Measurements from ENCODE around the gene ALX4. TPM values are rescaled to one million over a fixed set of nuclear protein-coding genes. Genes with fewer than 3 reads are reported as not detected.

ALX4 gene
- total RNA-seq, 1 donor from 2014 or later, result not detected

GRCh38 chr11:44308256-44308922, 1.6 kb downstream of the ALX4 start:
- intact Hi-C loops (cut with micrococcal nuclease), result no loop called here
- Mint-ChIP-seq H3K27me3 (ENCODE audit: insufficient read depth) (peaks cover 92% of the 10 kb centered on the region), H3K36me3 (ENCODE audit: low read depth) (peaks cover 3% of the 10 kb centered on the region), H3K9me3 (no peaks in the 10 kb centered on the region), H3K27ac (no peak overlapping the region), H3K4me1 (ENCODE audit: low read depth) (peaks cover 29% of the 10 kb centered on the region), H3K4me3 (no peak overlapping the region)
- DNase-seq (ENCODE audit: low spot score), result no peak

- Mint-ChIP-seq H3K9me3 (no peaks in the 10 kb centered on the region), H3K27ac (peak overlapping the region; percentile 10), H3K36me3 (ENCODE audit: low read depth) (peaks cover 2% of the 10 kb centered on the region), H3K4me3 (no peak overlapping the region), H3K27me3 (ENCODE audit: insufficient read depth) (peaks cover 93% of the 10 kb centered on the region), H3K4me1 (ENCODE audit: low read depth) (peaks cover 29% of the 10 kb centered on the region)
- DNase-seq (ENCODE audit: low spot score), result no peak
- intact Hi-C loops (cut with micrococcal nuclease), result no loop called here
Observed at GRCh38 chr11:44307340-44308099, 2.4 kb downstream of the ALX4 start.

GRCh38 chr11:44306918-44307244, 3.1 kb downstream of the ALX4 start:
- peaks cover 92% of the 10 kb centered on the region for H3K27me3 Mint-ChIP-seq (ENCODE audit: insufficient read depth)
- peaks cover 2% of the 10 kb centered on the region for H3K36me3 Mint-ChIP-seq (ENCODE audit: low read depth)
- no peak overlapping the region for H3K27ac Mint-ChIP-seq

GRCh38 chr11:44306052-44306917, 3.7 kb downstream of the ALX4 start:
- no peak for DNase-seq (ENCODE audit: low spot score)
- Mint-ChIP-seq H3K27me3 (ENCODE audit: insufficient read depth) (peaks cover 88% of the 10 kb centered on the region), H3K4me3 (peak overlapping the region; percentile 84), H3K27ac (peak overlapping the region; percentile 63), H3K4me1 (ENCODE audit: low read depth) (peaks cover 24% of the 10 kb centered on the region), H3K9me3 (no peaks in the 10 kb centered on the region), H3K36me3 (ENCODE audit: low read depth) (peaks cover 2% of the 10 kb centered on the region)
- intact Hi-C loops (cut with micrococcal nuclease), result no loop called here

More at GRCh38 chr11:44306918-44307244, 3.1 kb downstream of the ALX4 start:
- Mint-ChIP-seq H3K4me1 (ENCODE audit: low read depth) (peaks cover 25% of the 10 kb centered on the region), H3K4me3 (peak overlapping the region; percentile 70), H3K9me3 (no peaks in the 10 kb centered on the region)
- intact Hi-C loops (cut with micrococcal nuclease), result no loop called here
- DNase-seq (ENCODE audit: low spot score), result no peak

GRCh38 chr11:44305470-44306051, 4.4 kb downstream of the ALX4 start:
- peak overlapping the region; percentile 63 for H3K27ac Mint-ChIP-seq
- DNase-seq (ENCODE audit: low spot score), result peak; percentile 46
- intact Hi-C loops (cut with micrococcal nuclease), result no loop called here

GRCh38 chr11:44305026-44305469, 4.9 kb downstream of the ALX4 start:
- peak overlapping the region; percentile 84 for H3K4me3 Mint-ChIP-seq
- H3K9me3 Mint-ChIP-seq, result no peaks in the 10 kb centered on the region
- H3K36me3 Mint-ChIP-seq (ENCODE audit: low read depth), result no peaks in the 10 kb centered on the region
- peaks cover 76% of the 10 kb centered on the region for H3K27me3 Mint-ChIP-seq (ENCODE audit: insufficient read depth)
- peak overlapping the region; percentile 63 for H3K27ac Mint-ChIP-seq
- H3K4me1 Mint-ChIP-seq (ENCODE audit: low read depth), result peaks cover 20% of the 10 kb centered on the region
- intact Hi-C loops (cut with micrococcal nuclease), result no loop called here
- DNase-seq (ENCODE audit: low spot score), result no peak

More at GRCh38 chr11:44305470-44306051, 4.4 kb downstream of the ALX4 start:
- Mint-ChIP-seq H3K27me3 (ENCODE audit: insufficient read depth) (peaks cover 80% of the 10 kb centered on the region), H3K4me3 (peak overlapping the region; percentile 84), H3K9me3 (no peaks in the 10 kb centered on the region), H3K36me3 (ENCODE audit: low read depth) (no peaks in the 10 kb centered on the region), H3K4me1 (ENCODE audit: low read depth) (peaks cover 20% of the 10 kb centered on the region)

GRCh38 chr11:44304091-44305025, 5.6 kb downstream of the ALX4 start:
- no peak for DNase-seq (ENCODE audit: low spot score)
- Mint-ChIP-seq H3K9me3 (no peaks in the 10 kb centered on the region), H3K36me3 (ENCODE audit: low read depth) (no peaks in the 10 kb centered on the region), H3K27me3 (ENCODE audit: insufficient read depth) (peaks cover 78% of the 10 kb centered on the region), H3K27ac (peak overlapping the region; percentile 40), H3K4me1 (ENCODE audit: low read depth) (peaks cover 20% of the 10 kb centered on the region), H3K4me3 (peak overlapping the region; percentile 84)
- intact Hi-C loops (cut with micrococcal nuclease), result loop anchor here (1.0 kb wide), 1 partner anchor 14 kb away; no protein-coding TSS in a partner anchor

- Mint-ChIP-seq H3K9me3 (no peaks in the 10 kb centered on the region), H3K27ac (peak overlapping the region; percentile 40), H3K4me1 (ENCODE audit: low read depth) (peaks cover 20% of the 10 kb centered on the region), H3K36me3 (ENCODE audit: low read depth) (no peaks in the 10 kb centered on the region), H3K27me3 (ENCODE audit: insufficient read depth) (peaks cover 72% of the 10 kb centered on the region), H3K4me3 (no peak overlapping the region)
- intact Hi-C loops (cut with micrococcal nuclease), result no loop called here
- DNase-seq (ENCODE audit: low spot score), result no peak
Observed at GRCh38 chr11:44303401-44303938, 6.5 kb downstream of the ALX4 start.

GRCh38 chr11:44301564-44302271, 8.2 kb downstream of the ALX4 start:
- H3K4me1 Mint-ChIP-seq (ENCODE audit: low read depth), result peaks cover 19% of the 10 kb centered on the region
- H3K27me3 Mint-ChIP-seq (ENCODE audit: insufficient read depth), result peaks cover 55% of the 10 kb centered on the region
- intact Hi-C loops (cut with micrococcal nuclease), result no loop called here
- H3K4me3 Mint-ChIP-seq, result no peak overlapping the region
- no peak overlapping the region for H3K27ac Mint-ChIP-seq
- DNase-seq (ENCODE audit: low spot score), result no peak
- no peaks in the 10 kb centered on the region for H3K36me3 Mint-ChIP-seq (ENCODE audit: low read depth)
- no peaks in the 10 kb centered on the region for H3K9me3 Mint-ChIP-seq

- Mint-ChIP-seq H3K9me3 (no peaks in the 10 kb centered on the region), H3K36me3 (ENCODE audit: low read depth) (no peaks in the 10 kb centered on the region), H3K27me3 (ENCODE audit: insufficient read depth) (peaks cover 48% of the 10 kb centered on the region), H3K27ac (no peak overlapping the region), H3K4me3 (no peak overlapping the region), H3K4me1 (ENCODE audit: low read depth) (peaks cover 14% of the 10 kb centered on the region)
- intact Hi-C loops (cut with micrococcal nuclease), result no loop called here
- no peak for DNase-seq (ENCODE audit: low spot score)
Observed at GRCh38 chr11:44300844-44301563, 8.9 kb downstream of the ALX4 start.

- no peaks in the 10 kb centered on the region for H3K4me1 Mint-ChIP-seq (ENCODE audit: low read depth)
Observed at GRCh38 chr11:44298862-44299261, 11.1 kb downstream of the ALX4 start.

More at GRCh38 chr11:44298862-44299261, 11.1 kb downstream of the ALX4 start:
- DNase-seq (ENCODE audit: low spot score), result no peak
- Mint-ChIP-seq H3K9me3 (no peaks in the 10 kb centered on the region), H3K4me3 (no peak overlapping the region), H3K27ac (no peak overlapping the region), H3K27me3 (ENCODE audit: insufficient read depth) (peaks cover 28% of the 10 kb centered on the region), H3K36me3 (ENCODE audit: low read depth) (no peaks in the 10 kb centered on the region)
- intact Hi-C loops (cut with micrococcal nuclease), result no loop called here

Data from activated T-helper 1 cell treated with anti-CD3 and anti-CD28 coated beads, Interleukin-12 subunit alpha, Interleukin-12 subunit beta, Interleukin-2, Interleukin-4 antibody, amounts not matched to agents 30 ng/mL and 10 ng/mL and 1 ng/mL, durations not matched to agents 14 hours and 24 hours and 36 hours (primary cell).